ENCODE data around the gene EIF4B.

The EIF4B gene

DNA sequence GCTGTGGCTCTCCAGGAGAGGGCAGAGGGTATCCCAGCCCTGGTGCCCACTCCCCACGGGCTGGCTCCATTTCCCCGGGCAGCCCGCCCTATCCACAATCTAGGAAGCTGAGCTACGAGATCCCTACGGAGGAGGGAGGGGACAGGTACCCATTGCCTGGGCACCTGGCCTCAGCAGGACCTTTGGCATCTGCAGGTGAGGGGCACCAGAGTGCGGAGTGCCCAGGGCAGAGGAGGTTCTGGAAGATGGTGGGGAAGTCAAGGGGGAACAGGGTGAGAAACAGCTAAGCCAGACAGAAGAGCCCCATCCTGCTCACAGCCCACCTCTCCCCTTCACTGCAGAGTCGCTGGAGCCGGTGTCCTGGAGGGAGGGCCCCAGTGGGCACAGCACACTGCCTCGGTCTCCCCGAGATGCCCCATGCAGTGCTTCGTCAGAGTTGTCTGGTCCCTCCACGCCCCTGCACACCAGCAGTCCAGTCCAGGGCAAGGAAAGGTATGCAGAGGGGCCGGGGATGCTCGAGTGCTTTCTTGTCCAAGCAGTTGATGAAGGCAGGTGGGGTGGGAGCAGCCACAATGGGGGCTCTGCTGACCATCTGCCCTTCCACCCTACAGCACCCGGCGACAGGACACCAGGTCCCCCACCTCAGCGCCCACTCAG, 53.9 kb downstream of the EIF4B start:
- no peak for DNase-seq

DNA sequence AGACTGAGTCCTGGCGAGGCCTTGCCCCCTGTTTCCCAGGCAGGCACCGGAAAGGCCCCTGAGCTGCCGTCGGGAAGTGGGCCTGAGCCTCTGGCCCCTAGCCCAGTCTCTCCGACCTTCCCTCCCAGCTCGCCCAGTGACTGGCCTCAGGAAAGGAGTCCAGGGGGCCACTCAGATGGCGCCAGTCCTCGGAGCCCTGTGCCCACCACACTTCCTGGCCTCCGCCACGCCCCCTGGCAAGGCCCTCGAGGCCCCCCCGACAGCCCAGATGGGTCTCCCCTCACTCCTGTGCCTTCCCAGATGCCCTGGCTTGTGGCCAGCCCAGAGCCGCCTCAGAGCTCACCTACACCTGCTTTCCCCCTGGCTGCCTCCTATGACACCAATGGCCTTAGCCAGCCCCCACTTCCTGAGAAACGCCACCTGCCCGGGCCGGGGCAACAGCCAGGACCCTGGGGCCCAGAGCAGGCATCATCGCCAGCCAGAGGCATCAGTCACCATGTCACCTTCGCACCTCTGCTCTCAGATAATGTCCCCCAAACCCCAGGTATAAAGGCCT, 54.5 kb downstream of the EIF4B start:
- no peak for DNase-seq

DNA sequence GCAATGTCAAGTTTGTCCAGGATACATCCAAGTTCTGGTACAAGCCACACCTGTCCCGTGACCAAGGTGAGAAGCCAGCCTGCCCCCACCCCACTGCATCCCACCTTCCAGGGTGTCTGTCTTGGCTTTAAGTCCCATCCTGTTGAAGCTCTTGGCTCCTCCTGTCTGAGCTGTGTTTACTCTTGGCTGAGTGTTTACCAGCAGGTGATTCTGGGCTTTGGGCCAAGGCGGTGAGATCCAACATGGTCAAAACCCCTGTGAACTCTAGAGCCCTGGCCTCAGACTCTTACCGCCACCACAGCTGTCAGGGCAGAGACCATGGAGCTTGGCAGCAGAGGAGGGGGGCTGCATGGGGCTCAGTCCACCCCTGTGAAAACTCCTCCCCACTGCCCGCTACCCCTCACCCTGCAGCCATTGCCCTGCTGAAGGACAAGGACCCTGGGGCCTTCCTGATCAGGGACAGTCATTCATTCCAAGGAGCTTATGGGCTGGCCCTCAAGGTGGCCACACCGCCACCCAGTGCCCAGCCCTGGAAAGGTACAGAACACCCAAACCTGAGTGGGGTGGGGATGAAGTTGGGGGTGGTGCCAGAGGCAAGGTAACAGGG, 55.3 kb downstream of the EIF4B start:
- DNase-seq = no peak

DNA sequence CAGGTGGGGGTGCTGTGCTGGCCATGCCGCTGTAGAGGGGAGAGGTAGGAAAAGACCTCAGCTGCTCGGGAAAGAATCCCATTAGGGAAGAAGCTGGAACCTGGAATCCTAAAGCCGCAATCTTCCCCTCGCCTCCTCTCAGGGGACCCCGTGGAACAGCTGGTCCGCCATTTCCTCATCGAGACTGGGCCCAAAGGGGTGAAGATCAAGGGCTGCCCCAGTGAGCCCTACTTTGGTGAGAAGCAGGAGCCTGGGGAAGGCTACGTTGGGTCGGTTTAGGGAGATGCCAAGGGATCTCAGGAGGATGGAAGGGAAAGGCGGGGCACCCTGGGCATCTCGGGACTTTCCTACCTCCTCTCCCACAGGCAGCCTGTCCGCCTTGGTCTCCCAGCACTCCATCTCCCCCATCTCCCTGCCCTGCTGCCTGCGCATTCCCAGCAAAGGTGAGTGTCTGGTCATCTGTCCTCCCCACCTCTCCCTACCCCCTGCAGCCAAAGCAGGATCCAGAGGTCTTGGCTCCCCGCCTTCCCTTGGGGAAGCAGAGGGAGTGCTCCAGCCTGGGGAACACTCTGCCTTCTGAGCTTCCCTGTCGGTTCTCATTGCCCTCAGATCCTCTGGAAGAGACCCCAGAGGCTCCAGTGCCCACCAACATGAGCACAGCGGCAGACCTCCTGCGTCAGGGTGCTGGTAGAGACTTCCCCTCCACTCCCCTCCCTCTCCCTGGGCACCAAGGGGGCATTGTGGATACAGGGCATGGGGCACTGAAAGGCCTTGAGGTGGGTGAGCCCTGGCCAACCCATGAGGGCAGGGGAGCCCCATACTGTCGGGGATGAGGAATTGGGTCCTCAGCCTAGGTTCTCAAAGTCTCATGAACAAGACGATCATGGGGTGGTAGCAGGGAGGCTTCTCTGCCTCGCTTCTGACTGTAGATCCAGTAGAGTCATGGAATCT, 56.0 kb downstream of the EIF4B start:
- DNase-seq = no peak

DNA sequence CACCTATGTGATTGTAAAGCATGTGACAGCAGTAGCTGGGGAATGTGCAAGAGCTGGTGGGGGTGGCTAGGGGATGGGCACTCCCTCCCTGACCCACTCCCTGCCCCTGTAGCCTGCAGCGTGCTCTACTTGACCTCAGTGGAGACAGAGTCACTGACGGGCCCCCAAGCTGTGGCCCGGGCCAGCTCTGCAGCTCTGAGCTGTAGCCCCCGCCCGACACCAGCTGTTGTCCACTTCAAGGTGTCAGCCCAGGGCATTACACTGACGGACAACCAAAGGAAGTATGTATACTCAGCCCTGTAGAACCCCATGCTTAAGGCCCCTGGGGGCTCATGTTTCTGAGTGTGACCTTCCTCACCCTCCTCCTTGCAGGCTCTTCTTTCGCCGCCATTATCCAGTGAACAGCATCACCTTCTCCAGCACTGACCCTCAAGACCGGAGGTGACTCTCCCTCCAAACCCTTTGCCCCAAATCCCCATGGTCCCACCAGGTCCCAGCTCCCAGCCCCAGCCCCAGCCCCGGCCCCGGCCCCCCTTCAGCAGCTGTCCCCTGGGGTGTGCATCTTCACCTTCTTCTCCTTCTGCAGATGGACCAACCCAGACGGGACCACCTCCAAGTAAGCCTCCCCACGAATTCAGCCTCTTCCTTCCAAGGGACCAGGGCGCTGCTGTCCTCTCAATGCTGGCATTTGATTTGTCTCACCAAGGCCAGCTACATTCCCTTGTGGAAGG, 56.9 kb downstream of the EIF4B start:
- DNase-seq = no peak

DNA sequence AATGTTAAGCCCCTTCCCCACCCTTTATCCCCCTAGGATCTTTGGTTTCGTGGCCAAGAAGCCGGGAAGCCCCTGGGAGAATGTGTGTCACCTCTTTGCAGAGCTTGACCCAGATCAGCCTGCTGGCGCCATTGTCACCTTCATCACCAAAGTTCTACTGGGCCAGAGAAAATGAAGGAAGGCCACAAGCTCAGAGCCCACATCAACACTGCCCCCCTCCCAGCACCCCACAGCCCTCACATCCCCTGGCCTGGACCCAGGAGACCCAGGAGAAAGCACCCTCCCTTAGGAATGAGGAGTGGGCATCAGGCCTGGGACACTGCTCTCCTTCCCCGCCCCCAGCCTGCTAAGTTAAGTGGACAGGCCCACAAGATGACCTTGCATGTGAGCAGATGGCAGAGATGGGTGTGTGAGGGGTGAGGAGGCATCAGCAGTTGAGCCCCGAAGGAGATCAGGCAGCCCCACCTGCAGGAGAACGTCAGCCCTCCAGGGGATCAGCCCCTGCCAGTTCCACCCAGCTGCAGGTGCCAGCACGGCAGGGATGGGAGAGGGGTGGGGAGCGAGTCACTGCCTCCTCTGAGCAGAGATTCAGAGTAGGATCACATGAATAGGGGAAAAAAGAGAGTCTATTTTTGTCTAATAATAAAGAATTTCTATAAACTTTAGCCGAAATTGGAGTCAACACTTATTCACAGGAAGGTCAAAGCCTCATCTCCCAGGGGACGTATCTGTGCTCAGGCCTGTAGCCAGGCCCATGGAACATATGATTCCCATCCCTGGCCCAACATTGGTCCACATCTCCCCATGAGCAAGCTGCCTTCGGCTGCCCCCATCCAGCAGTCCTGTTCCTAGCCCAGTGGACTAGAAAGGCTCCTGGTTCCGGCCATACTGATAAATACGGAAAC, 57.7 kb downstream of the EIF4B start:
- no peak for DNase-seq

DNA sequence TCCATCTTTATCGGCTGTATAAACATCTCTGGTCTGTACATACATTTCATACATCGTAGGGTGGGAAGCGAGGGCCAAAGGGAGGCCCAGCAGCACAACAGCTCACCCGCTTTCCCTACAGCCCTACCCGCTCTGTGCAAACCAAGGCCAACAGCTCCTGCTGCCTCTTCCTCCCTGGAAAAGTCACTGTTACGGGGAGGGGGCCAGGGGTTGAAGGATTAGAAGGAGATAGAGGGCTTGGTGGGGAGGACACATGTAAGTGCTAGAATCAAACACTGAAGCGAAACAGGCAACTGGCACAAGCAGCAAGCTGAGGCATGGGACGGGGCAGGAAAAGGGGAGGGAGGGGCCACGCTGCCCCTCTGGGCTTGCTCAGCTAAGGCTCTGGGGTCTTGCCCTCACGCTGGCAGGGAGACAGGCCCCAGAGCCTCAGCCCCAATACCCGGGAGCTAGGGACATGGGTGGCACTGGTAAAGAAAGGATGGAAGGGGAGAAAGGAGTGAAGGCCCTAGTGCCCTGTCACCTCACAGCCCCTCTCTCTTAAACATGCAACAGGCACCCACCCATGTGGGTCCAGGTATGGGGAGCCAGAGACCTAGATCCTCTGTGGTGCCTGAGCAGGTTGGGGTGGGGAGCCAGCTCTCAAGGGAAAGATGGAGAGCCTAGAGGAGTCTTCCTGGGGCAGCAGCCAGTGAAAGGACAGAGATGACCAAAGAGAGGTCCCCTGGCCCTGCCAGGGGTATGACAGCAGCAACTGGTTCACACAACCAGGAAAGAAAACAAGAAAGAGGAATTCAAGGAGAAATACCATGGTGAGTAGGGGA, 58.6 kb downstream of the EIF4B start:
- DNase-seq = no peak

DNA sequence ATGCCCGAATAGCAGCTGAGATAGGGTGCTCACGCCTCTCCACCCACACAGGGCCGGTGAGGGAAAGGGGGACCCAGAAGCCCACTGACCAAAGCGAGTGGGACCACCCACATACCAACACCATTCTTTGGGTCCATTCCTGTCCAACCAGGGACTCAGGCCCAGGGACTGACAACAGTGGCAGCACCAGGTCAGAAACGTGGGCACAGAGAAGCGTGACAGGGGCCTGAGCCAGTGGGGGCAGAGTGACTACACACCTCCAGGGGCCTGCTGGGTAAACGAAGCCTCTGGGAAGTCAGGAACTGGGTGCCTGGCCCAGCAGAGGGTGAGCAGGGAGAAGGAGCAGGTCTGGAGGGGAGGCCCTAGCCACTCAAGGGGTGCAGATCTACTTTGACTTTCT, 59.2 kb downstream of the EIF4B start:
- DNase-seq = no peak

DNA sequence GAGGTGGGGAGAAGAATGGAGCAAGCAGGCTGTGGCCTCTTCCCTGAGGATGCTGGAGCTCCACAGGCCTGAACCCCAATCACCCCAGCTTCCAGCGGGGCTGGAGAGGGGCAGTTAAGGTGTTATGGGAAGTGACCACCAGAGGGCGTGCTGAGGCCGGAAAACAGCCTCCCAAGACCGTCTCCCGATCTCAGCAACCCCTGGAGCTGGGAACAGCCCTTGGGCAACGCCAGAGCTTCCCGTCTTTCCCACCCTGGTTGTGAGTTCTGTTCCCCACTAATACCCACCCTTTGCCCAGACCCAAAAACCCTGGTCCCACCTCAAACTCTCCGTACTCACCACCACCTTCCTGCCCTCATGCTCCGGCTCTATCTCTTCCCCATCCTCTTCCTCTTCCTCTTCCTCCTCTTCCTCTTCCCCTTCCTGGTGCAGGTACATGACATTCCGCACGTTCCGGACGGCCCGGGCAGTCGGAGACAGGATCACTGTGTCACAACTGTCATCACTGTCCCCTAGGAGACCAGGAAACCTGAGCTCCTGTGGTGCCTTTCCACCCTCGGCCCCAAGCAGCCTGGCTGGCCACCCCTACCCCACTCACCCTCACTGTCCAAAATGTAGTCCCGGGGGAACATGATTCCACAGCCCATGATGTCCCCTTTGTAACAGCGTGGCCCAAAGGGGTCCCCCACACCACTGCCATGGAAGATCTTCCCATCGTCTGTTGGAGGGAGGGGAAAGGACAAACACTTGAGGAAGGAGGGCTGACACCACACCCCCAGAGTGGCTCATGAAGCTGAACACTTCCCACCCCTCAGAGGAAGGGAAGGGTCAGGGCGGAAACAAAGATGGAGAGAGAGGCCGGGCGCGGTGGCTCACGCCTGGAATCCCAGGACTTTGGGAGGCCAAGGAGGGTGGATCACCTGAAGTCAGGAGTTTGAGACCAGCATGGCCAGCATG, 60.0 kb downstream of the EIF4B start:
- peak; percentile 81 for DNase-seq

DNA sequence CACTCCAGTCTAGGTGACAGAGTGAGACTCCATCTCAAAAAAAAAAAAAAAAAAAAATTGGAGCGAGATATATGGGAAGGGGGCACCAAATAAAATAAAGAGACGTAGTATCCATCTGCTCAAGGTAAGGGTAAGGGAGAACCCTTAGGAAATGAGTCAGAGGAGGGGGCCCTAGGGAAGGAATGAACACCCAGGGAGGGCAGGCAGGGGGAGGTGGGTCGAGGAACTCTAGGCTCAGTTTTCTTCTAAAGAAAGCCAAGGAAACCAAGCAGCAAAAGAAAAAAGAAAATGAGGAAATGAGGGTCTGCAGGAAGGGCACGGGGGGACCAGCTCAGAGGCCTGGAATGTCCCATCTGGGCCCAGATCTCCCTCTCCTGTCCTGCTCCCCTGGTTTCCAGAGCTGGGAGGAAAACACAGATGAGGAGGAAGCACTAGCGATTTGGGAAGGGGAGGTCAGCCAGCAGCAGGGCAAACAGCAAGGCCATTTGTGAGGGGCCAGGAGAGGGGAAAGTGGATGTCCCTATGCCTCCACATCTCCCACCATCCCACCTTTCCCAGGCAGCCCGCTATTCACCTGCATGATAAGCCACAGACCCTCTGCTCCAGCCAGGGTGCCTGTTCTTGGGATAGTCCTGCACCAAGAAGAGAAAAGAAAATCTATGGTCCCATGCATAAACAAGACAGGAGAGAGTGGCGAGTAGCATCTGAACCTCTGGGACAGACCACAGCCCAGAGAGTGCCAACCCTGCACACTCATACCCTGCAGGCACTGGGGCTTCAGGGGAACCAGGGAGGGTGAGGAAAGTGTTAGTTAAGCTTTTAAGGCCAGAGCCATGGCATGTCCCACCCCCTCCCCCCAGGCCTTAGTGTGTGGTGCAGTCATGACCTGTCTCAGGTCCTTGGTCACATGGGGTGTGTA, 61.1 kb downstream of the EIF4B start:
- no peak for DNase-seq

DNA sequence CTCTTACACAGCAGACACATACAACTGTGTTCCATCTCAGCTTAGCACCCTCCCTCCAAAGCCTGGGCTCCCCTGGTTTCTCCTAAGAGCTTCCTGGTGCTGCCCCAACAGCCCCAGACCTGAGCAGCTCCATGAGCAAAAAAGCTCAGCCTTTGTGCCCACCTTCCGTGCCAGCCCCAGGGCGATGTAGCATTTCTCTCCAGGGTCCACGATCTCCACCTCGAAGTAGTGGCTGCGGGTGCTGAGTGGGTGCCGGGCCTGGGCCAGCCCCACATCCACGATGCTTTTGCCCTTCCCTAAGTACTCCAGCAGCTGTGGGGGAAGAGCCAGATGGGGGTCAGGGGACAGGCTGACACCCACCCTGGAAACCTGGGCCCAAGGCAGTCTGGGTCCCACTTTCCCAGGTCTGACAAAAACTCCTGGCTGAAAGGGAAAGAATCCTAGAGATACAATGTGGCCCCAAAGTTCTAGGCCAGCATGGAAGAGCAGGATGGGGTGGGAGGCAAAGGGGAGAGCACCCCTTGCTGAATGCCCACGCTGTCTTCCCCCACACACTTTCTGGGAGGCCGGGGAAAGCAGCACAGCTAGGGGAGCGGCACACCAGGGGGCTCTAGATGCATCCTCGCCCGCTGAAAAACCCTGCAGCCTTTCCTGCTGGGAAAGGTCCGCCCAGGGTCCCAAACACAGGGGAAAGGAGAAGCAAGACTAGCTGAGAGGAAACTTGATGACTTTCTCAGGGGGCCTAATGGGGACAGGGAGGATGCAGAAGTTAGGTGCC, 61.9 kb downstream of the EIF4B start:
- no peak for DNase-seq

DNA sequence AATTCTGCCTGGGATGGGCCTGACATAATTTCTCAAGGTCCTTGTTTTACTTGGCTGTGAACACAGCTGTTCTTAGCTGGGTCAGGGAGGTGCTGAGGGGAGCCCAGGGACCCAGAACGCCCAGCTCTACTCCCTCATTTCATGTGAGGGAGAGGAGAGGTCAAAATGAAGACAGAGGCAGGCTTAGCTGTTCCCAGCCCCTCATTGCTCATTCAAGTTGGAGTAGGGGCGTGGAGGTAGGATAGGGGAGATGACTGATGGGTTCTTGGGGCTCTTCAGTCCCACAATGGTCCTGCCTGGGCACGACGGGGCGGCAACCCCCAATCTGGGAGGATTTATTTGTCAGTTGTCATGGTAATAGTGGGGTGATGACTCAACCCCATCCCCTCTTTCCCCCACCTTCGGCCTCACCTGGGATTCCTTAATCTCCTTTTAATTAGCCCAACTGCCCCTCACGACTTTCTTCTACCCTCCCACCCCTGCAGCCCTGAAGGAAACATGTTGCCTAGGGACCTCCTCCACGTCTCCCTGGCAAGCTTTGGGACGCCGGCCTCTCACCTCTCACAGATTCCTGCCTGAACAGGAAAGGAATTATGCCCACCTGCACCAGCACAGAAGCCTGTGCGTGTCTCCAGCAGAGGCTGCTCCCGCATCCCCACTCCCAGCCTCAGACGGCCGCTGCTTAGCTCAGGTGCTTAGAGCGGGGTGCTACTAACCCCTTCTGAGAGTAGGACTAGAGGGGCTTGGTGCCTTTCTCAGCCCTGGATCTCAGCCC, 62.7 kb downstream of the EIF4B start:
- DNase-seq = no peak

DNA sequence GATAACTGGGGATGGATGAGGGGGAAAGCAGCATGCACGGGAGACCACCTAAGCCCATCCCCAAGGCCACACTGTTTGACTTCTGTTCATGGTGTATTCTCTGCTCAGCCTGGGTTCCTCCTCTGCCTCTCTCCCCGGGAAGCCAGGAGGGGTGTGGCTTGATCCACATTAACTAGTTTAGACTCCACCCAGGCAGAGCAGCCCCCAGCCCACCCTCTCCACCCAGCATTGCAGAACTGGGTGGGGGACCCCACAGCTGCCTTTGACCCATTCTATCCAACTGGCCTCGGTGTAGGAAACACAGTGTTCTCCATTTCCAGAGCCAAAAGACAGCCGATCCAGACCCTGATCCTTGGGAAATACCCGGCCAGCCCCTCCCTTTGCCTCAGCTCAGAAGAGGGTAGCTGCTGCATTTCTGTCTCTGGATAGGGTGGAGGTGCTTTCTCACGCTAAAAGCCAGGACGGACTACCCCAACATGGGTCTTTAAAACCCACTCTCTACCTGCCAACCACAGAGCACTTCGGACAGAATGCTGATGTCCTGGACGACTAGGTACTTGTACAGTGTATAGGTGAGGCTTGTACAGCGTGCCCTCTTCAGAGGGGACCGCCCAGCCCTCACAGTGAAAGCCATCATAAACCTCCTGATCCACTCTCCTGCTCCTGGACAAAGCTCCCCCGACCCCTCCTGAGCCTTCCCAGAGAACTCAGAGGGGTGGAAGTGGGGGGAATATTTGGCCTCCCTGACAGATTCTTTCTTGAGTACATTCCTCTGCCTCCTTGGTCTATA, 63.6 kb downstream of the EIF4B start:
- no peak for DNase-seq

DNA sequence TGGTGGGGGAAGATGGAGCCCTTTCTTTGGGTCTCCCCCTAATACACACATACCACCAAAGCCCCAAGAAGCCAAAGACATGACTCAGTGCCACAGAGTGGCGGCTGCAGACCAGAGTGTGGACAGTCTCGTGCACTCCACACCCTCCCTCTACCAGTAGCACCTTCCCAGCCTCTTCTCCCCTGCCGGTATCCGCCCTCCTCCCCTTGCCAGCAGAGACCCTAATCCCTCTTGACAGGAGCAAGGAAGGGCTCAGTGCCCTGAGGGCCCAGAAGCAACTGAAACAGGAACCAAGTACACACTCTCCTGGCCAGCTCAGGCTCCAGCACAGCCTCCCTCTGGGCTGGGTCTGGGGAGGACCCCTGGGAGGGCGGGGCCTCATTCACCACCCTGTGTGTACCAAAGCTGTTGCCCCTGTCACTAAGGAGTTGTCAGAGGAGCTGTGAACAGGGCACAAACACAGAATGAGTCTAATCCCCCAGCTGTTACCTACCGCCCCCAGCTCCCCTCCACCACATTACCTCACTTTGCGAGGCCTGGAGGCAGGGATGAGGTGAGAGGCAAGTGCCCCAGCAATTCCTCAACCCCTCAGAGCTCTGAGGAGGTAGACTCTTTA, 64.7 kb downstream of the EIF4B start:
- no peak for DNase-seq

Data from activated CD4-positive, alpha-beta T cell treated with anti-CD3 and anti-CD28 coated beads for 48 hours (primary cell).